GM21360 (cell line): Measurements from ENCODE around the gene NHSL1.

Experiments
- ATAC-seq: cut with Tn5 transposase; IDR thresholded peaks from one replicate; pipeline ENCODE4 v1.9.1; 2021; ENCODE audit warnings: mild to moderate bottlenecking, moderate library complexity; ENCODE audit not compliant: unreplicated experiment

Gene NHSL1

GRCh38 chr6:138523347-138524210 is 24.3 kb upstream of the NHSL1 start:
- ATAC-seq: no peak

- no peak for ATAC-seq
Observed at GRCh38 chr6:138522611-138523010, 23.3 kb upstream of the NHSL1 start.

GRCh38 chr6:138521790-138522189 is 22.5 kb upstream of the NHSL1 start:
- no peak for ATAC-seq

GRCh38 chr6:138520463-138520862 is 21.2 kb upstream of the NHSL1 start:
- no peak for ATAC-seq

GRCh38 chr6:138518054-138518453 is 18.8 kb upstream of the NHSL1 start:
- no peak for ATAC-seq

GRCh38 chr6:138517635-138518034 is 18.3 kb upstream of the NHSL1 start:
- peak; percentile 81 for ATAC-seq

- no peak for ATAC-seq
Observed at GRCh38 chr6:138515657-138516248, 16.5 kb upstream of the NHSL1 start.

GRCh38 chr6:138514860-138515540 is 15.7 kb upstream of the NHSL1 start:
- ATAC-seq: no peak

- no peak for ATAC-seq
Observed at GRCh38 chr6:138512609-138513008, 13.3 kb upstream of the NHSL1 start.

- no peak for ATAC-seq
Observed at GRCh38 chr6:138510093-138510492, 10.8 kb upstream of the NHSL1 start.

- ATAC-seq: no peak
Observed at GRCh38 chr6:138509371-138509770, 10.1 kb upstream of the NHSL1 start.

GRCh38 chr6:138508676-138508988 is 9.3 kb upstream of the NHSL1 start:
- ATAC-seq: no peak

GRCh38 chr6:138507977-138508675 is 8.8 kb upstream of the NHSL1 start:
- no peak for ATAC-seq

- ATAC-seq: no peak
Observed at GRCh38 chr6:138504764-138505689, 5.7 kb upstream of the NHSL1 start.

GRCh38 chr6:138503881-138504680 is 4.8 kb upstream of the NHSL1 start:
- no peak for ATAC-seq

- ATAC-seq: no peak
Observed at GRCh38 chr6:138502546-138502945, 3.3 kb upstream of the NHSL1 start.

GRCh38 chr6:138500867-138501446 is 1.7 kb upstream of the NHSL1 start:
- no peak for ATAC-seq

GRCh38 chr6:138500045-138500665 is 861 bp upstream of the NHSL1 start:
- ATAC-seq: no peak
